Thoracic aorta (tissue), 2 donors: ENCODE measurements around the gene IL17C. TPM values are rescaled to one million over a fixed set of nuclear protein-coding genes. Genes with fewer than 3 reads are reported as not detected.

ENCODE experiments used
- ATAC-seq: fragments of 150-250 bp; one replicate; pipeline ENCODE4 v1.8.0; 2017; ENCODE audit warnings: low read depth; ENCODE audit not compliant: insufficient number of reproducible peaks, low FRiP score
- DNase-seq: peaks from one replicate; pipeline ENCODE4 v3.0.0-alpha.2; 2020; ENCODE audit warnings: low spot score
- H3K27ac ChIP-seq, 2 donors: fragments of 200-600 bp; sonication (generic); 1 replicate in 1 of 2; 2 replicates in 1 of 2; pipeline ENCODE4 v1.5.1; 2016; ENCODE audit warnings: mild to moderate bottlenecking in 2 of 2, moderate library complexity in 2 of 2
- H3K27me3 ChIP-seq: fragments of 200-600 bp; sonication (generic); replicated peaks from 2 replicates; pipeline ENCODE4 v1.6.0; 2016; ENCODE audit warnings: mild to moderate bottlenecking; ENCODE audit not compliant: insufficient read depth
- H3K36me3 ChIP-seq: fragments of 200-600 bp; sonication (generic); one replicate; pipeline ENCODE4 v1.5.1; 2016
- H3K4me1 ChIP-seq, 2 donors: fragments of 200-600 bp; sonication (generic); 1 replicate in 1 of 2; 2 replicates in 1 of 2; pipeline versions ENCODE4 v1.5.1 to v1.6.0; 2016; ENCODE audit warnings: low read depth in 2 of 2, mild to moderate bottlenecking in 1 of 2; ENCODE audit not compliant: control insufficient read depth in 1 of 2
- H3K4me3 ChIP-seq: fragments of 200-600 bp; sonication (generic); 2 replicates; pipeline ENCODE4 v1.5.1; 2016; ENCODE audit warnings: mild to moderate bottlenecking
- H3K9me3 ChIP-seq: fragments of 200-600 bp; sonication (generic); 2 replicates; pipeline ENCODE4 v1.5.1; 2016
- total RNA-seq, 2 donors: library from RNA; depleted of rRNA; stranded (reverse); fragments of >200 nt; gene quantifications; one replicate each; pipeline versions ENCODE4 v1.1.0 to v1.2.3, GENCODE V29; 2016
- TF ChIP-seq, protein P1 (sequence below): fragments of 200-600 bp; sonication (generic); IDR thresholded peaks from one replicate; pipeline ENCODE4 v1.5.1; 2019; ENCODE audit warnings: antibody characterized with exemption

The IL17C gene
- total RNA-seq, 2 donors from 2014 or later = 0.92 TPM; not detected in 1

DNA sequence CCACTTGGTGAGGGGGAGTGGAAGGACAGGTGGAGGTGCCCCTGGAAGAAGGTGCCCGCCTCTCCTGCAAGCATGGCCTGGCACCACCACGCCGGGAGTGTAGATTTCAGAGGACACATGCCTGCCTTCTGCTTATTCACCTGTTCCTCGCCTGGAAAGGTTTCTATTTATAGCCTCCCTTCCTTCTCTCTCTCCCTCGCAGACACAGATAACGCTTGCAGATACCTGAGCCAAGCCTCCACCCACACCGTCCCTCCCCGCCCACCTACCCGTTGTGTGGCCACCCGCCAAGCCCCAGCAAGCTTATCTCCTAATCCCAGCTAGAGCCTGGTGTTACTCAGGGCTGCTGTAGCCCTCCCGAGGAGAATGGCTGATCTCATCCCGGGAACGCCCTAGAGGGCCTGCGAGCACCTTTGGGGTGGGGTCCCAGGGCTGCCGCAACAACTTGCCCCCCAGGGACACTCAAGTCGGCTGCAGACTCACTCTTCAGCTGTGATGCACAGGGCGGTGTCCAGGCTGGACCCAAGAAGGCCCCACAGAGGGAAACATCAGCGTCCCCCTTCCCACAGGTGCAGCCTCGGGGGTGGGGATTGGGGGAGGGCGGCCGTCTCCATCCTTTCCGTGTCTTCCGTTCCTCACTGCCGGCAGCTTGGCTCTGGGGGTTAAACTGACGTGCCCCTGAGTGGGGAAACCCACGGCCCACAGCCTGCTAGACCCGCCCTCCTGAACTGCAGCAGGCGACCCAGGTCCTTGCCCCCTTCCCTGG lies 49.8 kb downstream of the IL17C start:
- no peaks in the 10 kb centered on the region for H3K27me3 ChIP-seq
- H3K36me3 ChIP-seq = no peaks in the 10 kb centered on the region

More for the DNA sequence above, 49.8 kb downstream of the IL17C start:
- TF ChIP-seq, protein P1, sequence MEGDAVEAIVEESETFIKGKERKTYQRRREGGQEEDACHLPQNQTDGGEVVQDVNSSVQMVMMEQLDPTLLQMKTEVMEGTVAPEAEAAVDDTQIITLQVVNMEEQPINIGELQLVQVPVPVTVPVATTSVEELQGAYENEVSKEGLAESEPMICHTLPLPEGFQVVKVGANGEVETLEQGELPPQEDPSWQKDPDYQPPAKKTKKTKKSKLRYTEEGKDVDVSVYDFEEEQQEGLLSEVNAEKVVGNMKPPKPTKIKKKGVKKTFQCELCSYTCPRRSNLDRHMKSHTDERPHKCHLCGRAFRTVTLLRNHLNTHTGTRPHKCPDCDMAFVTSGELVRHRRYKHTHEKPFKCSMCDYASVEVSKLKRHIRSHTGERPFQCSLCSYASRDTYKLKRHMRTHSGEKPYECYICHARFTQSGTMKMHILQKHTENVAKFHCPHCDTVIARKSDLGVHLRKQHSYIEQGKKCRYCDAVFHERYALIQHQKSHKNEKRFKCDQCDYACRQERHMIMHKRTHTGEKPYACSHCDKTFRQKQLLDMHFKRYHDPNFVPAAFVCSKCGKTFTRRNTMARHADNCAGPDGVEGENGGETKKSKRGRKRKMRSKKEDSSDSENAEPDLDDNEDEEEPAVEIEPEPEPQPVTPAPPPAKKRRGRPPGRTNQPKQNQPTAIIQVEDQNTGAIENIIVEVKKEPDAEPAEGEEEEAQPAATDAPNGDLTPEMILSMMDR = no peak
- no peak overlapping the region for H3K27ac ChIP-seq
- H3K4me3 ChIP-seq = no peak overlapping the region
- H3K4me1 ChIP-seq = peaks cover 4 to 12% of the 10 kb centered on the region in 2 donors
- ATAC-seq (no peak), DNase-seq (no peak)
- no peaks in the 10 kb centered on the region for H3K9me3 ChIP-seq

Other genes with a start within 250 kb of the IL17C start
- gene ZFPM1, start 185.3 kb upstream of the IL17C start, total RNA-seq = 1 to 10 TPM; 1.8 to 2.5 TPM
- 10 to 100 TPM; 21.8 to 30.3 TPM for gene ZC3H18, start 68.2 kb upstream of the IL17C start, total RNA-seq
- gene CYBA, start 12.5 kb downstream of the IL17C start, total RNA-seq = 100 to 1,000 TPM; 169 to 295 TPM
- gene MVD, start 24.5 kb downstream of the IL17C start, total RNA-seq = 10 to 100 TPM; 22.4 to 38.9 TPM
- gene SNAI3, start 47.9 kb downstream of the IL17C start, total RNA-seq = under 1 TPM in 1 of 2 donors, not detected in 1; 0.27 TPM
- gene RNF166, start 67.8 kb downstream of the IL17C start, total RNA-seq = 10 to 100 TPM; 20.7 to 36.6 TPM
- 10 to 100 TPM; 11.1 to 21.0 TPM for gene CTU2, start 67.9 kb downstream of the IL17C start, total RNA-seq
- gene PIEZO1, start 146.6 kb downstream of the IL17C start, total RNA-seq = 100 to 1,000 TPM; 108 to 179 TPM
- gene CDT1, start 165.2 kb downstream of the IL17C start, total RNA-seq = under 1 TPM in 1 of 2 donors, not detected in 1; 0.71 TPM
- 10 to 100 TPM; 45.5 to 80.7 TPM for gene APRT, start 173.4 kb downstream of the IL17C start, total RNA-seq
- 10 to 100 TPM; 24.8 to 38.7 TPM for gene GALNS, start 218.4 kb downstream of the IL17C start, total RNA-seq
- 10 to 100 TPM; 12.4 to 31.4 TPM for gene TRAPPC2L, start 218.6 kb downstream of the IL17C start, total RNA-seq
- gene PABPN1L, start 228.1 kb downstream of the IL17C start, total RNA-seq = not detected